22Rv1 (cell line): ENCODE results near the gene DDX18.

Source experiments
- CTCF ChIP-seq: fragments of 450-650 bp; IDR thresholded peaks from 2 replicates; pipeline ENCODE4 v1.5.1; 2017; ENCODE audit warnings: mild to moderate bottlenecking
- ZFX ChIP-seq: fragments of 450-650 bp; IDR thresholded peaks from 2 replicates; pipeline ENCODE4 v1.6.1; 2017; ENCODE audit warnings: antibody characterized with exemption, borderline replicate concordance

GRCh38 chr2:117879003-117879402, 64.5 kb downstream of the DDX18 start:
- TF ChIP-seq CTCF (no peak), ZFX (no peak)
